A673 (cell line): ENCODE measurements around the gene AADACL4.

Experiments
- CTCF ChIP-seq: fragments of 300-800, 200-600 bp; sonication (generic); conservative IDR thresholded peaks from 2 replicates; pipeline ENCODE4 v1.5.1; 2017; ENCODE audit warnings: low read depth, mild to moderate bottlenecking, antibody characterized with exemption, low read length, moderate library complexity, mixed read lengths
- EZH2 ChIP-seq: fragments of 200-600 bp; sonication (generic); IDR thresholded peaks from 2 replicates; pipeline ENCODE4 v1.6.1; 2017; ENCODE audit warnings: borderline replicate concordance, low read depth, mild to moderate bottlenecking, mixed read lengths, antibody characterized with exemption, low read length; ENCODE audit not compliant: poor library complexity, severe bottlenecking

GRCh38 chr1:12597792-12598191 is 46.1 kb upstream of the AADACL4 start:
- TF ChIP-seq CTCF = no peak
- TF ChIP-seq EZH2 = no peak
